ENCODE data around the gene RASL10A.

RASL10A gene

DNA sequence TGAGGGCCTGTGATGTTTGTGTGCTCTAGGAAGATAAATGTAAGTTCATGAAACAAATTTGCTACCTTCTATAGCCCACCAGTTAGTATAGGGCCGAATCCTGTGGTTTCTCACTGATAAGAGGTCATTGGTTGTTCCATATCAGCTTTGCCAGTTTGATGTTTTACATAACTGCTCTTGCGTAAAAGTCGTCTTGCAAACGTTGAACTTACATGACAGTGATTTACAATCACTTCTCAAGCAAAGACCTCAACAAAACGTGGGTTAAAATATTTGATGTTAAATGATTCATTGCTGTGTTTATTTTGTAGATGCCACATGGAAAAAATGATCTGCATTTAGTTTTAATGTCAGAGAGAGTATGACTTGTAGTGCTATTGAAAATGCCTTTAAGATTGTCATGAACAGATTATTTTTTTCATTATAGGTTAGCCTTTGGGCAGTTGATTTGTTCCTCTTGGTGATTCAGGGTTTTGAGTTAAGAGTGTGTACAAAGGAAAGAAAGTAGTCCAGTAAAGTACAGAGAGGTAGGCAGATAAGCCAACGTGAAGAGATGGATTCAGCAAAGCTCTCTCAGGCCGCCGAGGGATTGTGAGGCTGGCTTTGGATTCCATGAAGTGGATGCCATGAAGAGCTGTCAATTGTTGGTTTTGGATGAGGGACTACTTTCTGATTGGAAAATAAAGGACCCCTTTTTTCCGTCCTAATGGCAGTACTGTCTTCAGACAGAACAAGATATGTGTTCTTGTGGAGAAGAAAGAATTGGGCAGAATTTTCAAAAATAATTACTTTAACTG, 44.8 kb downstream of the RASL10A start:
- DNase-seq (ENCODE audit: low read depth in 2 of 2), result no peak

DNA sequence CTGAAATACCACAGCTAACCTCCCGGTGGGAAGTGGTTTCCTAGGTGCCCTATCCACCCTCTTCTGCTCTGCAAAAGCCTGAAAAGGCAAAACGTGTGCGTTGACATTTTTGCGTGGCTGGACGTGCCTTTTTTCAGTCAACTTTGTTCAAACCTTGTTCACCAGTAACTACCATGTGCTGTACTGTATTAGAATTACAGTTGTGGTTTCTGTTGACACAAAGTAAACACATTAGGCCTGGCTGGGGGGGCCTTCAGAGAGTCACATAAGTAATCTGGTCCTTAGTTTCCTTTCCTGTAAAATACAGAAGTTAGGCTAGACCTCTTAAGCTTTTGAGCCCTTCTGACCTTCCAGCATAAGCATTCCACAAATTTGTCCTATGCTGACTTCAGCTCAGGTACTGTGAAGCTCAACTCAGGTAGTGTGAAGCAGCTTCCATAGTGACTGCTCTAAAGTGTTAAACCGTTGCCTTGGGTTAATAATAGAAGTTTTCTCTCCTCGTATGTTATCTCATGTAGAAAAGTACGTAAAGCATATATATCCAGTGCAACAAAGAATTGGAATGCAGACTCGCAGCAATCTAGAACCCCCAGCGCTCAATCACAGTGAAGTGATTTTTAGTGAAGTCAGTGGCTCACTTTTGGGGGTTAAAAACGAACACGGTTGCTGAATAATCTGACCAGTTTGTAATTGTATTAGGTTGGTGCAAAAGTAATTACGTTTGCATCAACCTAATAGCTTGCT, 45.6 kb downstream of the RASL10A start:
- no peak for DNase-seq (ENCODE audit: low read depth in 2 of 2)

DNA sequence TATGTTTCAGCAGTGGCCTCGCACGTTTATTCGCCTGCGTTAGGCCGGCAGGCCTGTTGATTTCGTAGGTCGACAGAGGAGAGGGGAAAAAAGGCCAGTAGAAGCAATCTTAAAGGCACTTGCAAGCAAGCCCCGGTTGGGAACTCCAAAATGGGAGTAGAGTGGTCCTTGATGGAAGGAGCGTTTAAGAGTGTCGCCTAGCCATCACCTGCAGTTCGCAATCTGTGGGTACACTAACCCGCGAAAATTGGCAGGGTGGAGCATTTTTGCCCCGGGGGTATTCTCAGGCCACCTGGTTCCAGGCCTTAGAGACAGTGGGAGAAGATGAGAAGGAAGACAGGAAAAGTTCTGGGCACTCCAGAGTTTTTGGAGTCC, 46.3 kb downstream of the RASL10A start:
- DNase-seq (ENCODE audit: low read depth in 2 of 2), result no peak

DNA sequence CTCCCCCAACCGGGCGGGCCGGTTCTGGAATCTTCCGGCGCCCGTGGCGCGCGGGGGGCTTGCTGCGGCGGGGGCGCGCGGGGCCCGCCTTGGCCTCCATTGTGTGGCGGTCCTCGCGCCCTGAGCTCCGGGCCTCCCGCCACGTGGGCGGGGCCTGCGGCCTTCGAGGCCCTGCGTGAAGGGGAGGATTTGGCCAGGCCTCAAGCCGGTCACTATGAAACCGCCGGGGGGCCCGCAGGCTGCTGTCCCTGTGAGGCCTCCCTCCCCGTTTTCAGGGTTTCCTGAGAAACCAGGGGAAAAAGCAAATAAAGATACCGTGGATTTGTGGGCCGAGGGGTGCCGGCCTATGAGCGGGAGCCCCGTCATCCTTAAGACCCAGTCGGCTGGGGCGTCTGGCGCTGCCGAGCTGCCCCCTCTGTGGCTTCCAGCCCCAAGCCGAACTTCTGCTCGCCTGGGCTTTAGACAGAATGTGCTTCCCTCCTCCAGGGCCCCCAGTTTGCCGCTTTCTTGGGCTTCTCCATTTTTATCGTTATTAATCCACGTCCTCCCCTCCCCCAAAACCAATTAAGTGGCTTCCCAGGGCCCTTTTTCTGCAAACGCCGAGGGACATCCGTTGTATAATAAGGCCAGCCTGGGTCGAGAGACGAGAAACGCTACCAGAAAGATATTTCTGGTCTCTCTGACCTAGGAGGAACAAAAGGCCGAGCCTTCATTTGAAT, 46.8 kb downstream of the RASL10A start:
- peak; percentile 25 to 29 for DNase-seq (ENCODE audit: low read depth in 2 of 2)

DNA sequence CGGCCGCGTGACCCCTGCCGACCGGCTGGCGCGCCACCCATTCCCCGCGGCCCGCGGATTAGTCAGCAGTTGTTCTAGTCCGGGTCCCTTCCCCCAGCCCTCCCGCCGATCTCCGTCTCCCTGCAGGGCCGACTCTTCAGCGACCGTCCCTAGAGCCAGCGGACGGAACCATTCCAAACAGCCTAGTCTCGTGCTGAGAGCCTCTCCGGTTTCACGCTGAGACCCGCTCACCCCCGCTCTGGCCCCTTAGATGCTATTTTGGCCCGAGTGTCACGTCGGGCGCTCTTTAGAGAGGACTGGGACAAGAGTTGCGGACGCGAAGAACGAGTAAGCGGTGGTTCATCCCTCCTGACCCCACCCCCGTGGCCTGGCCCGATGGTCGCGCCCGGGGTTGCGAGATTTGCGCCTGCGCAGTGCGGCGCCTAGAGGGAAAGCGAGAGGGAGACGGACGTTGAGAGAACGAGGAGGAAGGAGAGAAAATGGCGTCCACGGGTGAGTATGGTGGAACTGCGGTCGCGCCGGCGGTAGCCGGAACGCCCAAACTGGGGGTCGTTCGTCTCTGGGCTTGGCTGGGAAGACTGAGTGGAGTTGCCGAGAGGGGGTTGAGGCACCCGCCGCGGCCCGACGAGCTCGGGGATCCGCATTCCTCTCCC, 47.5 kb downstream of the RASL10A start, which contains the start of the genes EWSR1 and RHBDD3:
Gene EWSR1 (plus strand): TSS at position 411 of the 653 bp plus-strand sequence. CDS start 69 bp downstream, at position 480.
Gene RHBDD3 (minus strand): TSS at position 124 of the 653 bp plus-strand sequence. CDS start 2,355 bp downstream, outside the sequence.
- DNase-seq (ENCODE audit: low read depth in 2 of 2), result peak; percentile 95 to 96

DNA sequence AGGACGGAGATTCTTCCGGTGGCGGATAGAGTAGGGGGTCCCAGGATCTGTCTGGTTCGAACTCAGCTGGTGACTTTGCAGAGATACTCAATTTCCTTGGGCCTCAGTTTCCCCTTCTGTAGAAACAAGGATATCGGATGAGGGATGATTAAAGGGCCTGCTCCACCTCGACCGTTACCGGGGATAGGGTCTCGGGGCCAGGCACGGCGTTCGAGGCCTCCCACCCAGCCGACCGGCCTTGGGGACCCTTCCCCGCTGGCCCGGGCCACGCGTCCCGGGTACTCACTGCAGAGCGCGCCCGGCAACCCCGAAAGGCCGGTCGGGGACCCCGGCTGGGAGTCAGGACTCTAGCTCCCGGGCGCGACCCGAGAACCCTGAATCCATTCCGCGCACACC, 48.0 kb downstream of the RASL10A start:
- no peak for DNase-seq (ENCODE audit: low read depth in 2 of 2)

DNA sequence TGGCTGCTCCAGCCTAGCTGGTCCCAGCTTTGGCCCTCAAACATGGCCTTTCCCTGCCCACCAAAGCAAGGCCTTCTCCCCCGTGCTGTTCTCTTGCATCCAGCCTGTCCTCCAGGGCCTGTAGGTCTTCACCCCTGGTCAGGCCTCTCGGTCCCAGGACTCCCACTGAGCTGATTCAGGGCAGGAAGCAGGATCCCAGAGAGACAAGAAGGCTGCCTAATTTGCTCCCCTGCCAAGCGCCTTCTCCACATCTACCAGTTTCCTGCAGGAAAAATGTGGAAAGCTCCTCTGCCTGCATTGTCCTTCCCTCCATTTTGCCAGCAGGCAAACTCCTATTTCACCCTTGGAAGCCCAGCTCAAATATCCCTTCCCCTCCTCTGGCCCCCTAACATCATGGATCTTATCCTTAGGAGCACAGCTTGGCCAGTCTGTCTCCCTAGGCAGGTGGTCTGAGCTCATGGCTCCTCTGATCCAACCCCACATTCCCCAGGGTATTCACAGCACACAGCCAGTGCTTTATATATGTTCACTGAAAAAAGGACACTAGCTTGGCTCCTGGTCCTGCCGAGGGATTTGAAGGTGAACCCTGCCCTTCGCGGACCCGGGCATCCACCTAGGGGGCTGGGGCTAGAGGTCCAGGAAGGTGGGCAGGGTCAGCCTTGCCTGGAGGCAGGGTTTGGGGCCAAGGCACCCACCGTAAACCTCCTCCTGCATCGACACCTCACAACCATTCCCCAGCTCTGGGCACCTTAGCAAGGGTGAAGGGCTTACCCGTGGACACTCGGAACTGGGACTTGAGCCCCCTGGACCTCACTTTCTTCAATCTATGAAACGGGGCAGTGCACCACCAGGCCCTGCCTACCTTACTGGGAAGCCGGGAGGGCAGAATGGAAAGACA, 48.7 kb downstream of the RASL10A start:
- DNase-seq (ENCODE audit: low read depth in 2 of 2), result no peak

DNA sequence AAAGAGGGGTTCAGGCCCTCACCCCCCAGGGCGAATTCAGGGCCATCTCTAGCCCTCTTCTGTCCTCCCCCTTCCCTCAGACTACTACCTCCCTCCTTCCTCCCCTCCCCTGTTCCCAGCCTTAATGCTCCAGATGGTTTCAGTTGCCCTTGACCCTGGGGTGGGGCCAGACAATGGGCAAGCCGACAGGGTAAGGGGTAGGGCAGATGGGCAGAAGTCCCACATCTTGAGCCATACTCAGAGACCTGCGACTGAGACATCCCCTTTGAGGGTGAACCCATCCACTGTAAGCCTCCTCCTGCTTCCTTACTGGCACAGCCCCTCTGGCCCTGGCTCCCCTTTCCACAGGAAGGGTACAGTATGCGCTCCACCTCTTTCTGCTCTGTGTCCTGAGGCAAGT, 49.6 kb downstream of the RASL10A start:
- no peak for DNase-seq (ENCODE audit: low read depth in 2 of 2)

DNA sequence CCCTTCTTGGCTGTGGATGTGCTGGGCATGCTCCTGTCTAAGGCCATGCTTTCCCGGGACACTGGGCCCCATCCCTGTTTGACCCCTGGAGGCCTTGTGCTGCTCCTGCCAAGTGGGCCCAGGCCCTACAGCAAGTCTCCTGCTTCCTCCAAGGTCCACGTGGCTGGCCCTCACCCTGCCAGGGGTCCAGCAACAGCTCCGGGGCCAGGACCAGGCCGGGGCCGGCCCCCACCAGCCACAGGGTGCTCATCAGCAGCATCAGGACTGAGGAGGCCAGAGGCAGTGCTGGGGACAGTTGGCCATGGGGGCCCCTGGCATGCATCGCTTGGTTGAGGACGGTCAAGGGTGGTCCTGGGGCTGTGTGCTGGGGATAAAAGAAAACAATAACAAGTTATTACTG, 50.2 kb downstream of the RASL10A start:
- DNase-seq (ENCODE audit: low read depth in 2 of 2), result no peak

DNA sequence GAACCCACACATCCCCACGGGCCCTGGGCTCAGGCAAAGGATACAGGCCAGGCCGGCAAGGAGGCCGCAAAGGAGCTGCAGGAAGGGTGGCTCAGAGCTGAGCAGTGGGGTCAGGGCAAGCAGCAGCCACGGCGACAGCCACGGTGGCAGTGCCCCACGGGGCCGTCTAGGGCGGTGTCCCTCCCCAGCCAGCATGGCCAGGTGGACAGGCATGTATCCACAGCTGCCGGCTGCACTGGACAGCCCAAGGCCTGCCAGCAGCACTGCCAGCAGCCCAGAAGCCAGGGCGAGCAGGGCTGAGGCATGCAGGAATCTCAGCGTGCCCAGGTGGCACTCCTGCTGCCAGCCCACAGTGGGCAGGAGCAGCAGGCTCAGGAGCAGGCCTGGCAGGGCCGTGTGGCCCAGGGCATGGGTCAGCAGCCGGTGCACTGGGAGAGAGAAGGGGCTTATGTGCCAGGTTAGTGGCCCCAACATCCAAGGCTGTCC, 51.7 kb downstream of the RASL10A start:
- DNase-seq (ENCODE audit: low read depth in 2 of 2), result no peak

Measured in fibroblast of skin of left biceps (primary cell).